Activated T-cell treated with anti-CD3 and anti-CD28 coated beads, Interleukin-2, amount 50 U/mL, for 48 hours (primary cell): Measurements from ENCODE around the gene PTPRE.

Experiments used
- DNase-seq, 2 experiments: peaks; one replicate each; pipeline ENCODE4 v3.0.0-alpha.2; 2020

The PTPRE gene

DNA sequence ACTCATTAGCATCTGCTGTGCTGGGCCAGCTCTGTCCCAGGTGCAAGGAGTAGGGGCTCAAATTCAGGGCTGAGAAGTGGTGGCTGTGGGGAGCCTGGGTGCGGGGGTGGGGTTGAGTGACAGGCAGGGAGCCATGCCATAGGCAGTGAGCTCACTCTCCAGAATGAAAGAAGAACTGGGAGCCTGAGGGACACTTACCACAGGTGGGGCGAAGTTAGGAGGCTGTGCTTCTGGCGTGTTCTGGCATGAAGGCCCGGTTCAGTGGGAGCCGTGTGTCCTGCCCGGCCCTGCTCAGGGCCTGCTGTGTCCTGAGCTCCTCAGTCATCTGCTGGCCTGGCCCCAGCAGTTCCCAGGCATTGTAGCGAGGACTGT, 156.8 kb downstream of the PTPRE start:
- DNase-seq = peak; percentile 61 to 67

DNA sequence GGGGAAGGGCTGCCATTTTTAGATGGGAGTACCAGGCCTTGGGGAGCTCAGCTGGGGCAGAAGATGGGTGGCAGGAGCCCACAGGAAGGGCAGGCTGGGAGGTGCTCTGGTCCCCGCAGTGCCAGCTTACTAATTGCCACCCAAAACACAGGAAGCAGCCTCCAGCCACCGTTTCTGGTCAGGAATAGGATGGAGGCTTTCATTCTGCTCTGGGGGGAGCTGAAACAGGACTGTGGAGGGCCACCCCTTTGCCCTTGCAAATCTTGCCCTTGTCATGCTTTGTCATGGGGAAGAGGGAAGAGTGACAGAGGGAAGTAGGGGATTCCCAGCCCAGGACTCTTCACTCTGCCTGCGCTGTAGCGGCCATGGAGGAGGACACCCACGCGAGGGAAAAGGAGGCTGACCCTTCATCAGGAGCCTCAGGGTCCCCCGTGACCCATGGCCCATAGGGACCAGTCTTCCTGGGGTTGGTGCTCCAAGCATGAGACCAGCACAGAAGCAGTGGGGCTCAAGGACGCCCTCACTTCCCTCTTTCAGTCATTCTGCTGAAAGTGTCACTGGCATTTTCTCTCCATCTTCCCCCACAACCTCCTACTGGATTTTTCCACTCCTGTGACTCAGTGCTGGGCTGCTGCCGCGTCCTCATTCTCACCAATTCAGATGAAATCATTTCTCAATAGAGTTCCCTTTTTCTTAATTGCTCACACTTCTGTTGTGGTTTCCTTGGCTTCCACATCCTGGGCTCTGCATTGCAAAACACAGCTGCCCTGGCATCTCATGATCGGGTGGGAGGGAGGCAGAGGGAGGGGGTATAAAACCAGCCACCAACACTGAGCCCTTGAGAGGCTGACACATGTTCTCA, 157.4 kb downstream of the PTPRE start:
- DNase-seq = peak; percentile 83 to 87

DNA sequence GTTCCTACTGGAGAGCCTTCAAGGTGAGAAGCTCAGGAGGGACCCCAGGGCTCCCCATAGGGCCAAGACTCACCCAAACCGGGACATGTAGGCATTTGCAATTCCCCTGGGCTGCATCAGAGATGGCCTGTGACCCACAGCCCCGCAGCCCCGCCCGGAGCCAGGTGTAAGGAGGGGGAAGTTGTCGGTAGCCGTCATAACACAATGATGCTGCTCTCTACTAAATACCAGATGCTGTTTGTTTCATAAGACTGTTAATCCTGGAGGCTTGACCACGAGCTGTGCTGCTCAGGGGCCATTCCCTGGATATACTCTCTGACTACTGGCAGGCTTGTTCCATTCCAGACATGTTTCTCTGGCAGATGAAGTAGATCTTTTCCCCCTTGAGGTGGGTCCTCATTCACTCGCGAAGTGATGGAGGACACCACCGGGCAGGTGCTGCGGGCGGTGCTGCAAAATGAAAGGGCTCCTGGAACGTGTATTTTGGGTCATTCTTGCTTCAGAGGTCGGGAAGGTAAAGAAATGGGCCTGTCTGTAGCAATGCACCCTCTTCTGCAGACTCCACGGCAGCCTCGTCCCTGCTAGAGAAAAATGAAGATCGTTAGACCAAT, 158.2 kb downstream of the PTPRE start:
- DNase-seq = no peak

DNA sequence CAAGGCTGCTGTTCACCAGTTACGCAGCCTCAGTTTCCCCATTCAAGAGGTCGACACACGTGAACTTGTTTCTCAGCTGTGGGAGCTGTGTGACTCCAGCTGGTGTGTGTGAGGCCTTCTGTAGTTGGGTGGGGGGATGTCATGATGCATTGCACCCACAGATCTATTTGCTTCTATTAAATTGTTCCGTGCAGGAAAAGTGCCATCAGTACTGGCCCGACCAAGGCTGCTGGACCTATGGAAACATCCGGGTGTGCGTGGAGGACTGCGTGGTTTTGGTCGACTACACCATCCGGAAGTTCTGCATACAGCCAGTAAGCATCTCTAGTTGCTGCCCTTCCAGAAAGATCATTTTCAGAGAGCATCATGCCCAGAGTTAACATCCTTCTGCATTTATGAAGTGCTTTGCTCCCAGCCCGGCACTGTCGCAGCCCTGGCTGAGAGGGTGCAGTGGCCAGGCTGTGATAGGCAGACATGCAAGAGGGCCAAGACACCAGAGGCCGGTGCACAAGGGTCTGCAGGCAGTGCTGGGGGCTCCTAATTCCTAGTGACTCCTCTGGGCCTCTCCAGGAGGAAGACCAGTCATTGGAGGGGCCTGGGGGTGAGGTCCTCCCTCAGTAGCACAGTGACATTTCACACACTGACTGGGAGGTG, 159.1 kb downstream of the PTPRE start:
- no peak for DNase-seq

DNA sequence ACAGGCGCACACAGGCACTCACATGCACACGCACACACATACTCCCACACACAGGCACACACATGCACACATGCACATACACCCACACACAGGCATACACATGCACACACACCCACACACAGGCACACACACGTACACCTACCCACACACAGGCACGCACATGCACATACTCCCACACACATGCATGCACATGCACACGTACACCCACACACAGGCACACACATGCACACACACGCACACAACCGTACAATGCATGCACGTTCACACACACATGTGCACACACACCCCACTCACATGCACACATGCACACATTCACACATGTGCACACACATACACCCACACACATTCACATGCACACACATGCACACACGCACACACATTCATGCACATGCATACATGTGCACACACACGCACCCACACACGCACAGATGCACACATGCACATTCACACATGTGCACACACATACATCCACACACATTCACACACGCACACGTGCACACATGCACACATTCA, 160.0 kb downstream of the PTPRE start:
- no peak for DNase-seq

DNA sequence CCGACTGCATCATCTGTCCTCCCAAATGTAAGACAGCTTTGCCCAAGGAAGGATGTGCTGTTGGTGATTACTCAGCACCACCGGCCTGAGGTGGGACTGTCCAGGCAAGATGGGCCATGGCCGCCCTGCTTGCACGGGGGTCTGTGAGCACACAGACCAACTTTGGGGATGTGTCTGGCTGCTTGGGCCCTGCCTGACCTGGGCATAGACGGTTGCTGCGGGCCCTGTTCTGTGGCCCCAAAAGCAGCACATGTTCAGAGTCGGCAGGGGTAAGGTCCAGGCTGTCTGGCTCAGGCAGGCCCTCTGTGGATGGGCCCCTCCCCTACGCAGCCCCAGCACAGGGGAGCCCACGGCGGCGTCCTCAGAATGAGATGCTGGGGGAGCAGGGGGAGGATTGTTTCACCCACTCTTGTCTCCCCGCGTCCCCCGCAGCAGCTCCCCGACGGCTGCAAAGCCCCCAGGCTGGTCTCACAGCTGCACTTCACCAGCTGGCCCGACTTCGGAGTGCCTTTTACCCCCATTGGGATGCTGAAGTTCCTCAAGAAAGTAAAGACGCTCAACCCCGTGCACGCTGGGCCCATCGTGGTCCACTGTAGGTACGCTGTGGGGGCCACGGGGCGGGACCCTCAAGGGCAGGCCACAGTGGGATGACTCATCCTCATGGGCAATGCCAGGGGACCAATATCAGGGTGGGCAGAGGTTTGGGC, 160.9 kb downstream of the PTPRE start:
- no peak for DNase-seq

DNA sequence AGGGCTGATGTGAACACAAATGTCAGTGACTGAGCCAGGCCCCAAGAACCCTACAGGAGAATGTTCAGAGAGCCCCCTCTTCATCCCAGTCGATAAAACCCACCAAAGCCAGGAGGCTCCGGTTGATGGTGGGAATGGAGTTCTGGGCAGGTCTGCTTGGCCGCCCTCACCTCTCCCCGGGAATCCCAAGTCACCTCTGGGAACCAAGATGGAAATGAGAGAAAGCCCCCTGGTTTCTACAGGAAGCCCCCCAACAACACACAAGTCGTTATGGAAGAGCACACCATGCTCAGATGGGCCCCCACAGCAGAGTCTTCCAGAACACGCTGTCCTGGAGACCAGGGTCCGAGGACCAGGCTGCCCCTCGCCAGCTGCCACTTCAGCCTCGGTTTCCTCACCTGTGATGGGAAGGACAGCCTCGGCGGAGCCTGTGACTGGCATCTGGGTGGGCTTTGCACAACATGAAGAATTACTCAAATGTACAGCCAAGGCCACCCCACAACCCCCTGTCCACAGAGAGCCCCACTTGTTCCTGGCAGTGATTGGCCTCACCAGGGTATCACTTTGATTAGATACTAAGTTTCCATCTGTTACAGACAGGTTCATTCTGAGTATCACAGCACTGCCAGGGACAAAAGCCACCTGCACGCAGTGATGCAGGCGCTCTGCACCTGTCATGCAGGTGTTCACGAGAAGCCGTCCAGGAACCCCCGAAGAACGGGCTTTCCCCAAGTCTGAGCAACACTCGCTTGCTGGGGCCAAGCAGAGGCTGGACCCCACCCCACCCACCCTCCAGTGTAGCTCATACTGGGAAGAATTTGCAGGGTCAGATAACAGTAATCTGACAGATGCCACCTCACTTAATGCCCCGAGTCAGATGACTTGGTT, 161.7 kb downstream of the PTPRE start:
- DNase-seq = no peak

DNA sequence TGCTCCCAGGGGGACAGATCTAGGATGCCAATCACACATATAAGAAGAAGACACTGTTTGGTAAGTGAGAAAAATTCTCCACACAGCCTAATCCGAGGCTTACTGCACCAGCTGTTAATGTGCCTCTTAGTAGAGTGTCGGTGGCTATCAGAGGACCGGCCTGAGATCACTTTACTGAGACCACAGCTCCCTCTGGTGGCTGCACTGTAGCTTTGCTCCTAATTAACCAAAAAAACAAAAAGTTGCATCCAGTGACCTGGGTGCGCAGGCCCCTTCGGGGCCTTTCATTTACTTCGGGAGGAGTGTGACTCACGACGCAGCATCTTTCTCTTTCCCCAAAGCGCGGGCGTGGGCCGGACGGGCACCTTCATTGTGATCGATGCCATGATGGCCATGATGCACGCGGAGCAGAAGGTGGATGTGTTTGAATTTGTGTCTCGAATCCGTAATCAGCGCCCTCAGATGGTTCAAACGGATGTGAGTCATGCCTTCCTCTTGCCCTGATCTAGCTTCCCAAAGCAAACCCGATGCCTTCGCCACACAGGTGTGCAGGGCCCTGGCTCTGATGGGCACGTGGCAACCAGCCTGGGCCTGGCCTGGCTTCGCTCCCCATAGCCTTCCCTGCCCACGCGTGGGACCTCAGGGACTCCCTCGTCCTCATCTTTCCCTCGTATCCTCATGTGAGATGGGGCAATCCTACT, 162.6 kb downstream of the PTPRE start:
- peak; percentile 78 to 83 for DNase-seq

DNA sequence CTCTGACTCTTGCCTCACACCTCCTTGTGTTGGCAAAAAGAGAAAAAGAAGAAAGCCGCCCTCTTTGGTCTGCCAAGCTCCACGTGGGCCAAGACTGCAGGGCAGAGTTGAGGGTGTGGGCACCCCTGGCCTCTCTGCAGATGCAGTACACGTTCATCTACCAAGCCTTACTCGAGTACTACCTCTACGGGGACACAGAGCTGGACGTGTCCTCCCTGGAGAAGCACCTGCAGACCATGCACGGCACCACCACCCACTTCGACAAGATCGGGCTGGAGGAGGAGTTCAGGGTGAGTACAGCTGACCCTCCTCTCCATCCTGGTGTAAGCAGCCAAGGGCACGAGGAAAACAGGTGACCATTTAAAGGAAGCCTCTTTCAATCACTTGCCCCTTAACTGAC, 163.3 kb downstream of the PTPRE start:
- no peak for DNase-seq

DNA sequence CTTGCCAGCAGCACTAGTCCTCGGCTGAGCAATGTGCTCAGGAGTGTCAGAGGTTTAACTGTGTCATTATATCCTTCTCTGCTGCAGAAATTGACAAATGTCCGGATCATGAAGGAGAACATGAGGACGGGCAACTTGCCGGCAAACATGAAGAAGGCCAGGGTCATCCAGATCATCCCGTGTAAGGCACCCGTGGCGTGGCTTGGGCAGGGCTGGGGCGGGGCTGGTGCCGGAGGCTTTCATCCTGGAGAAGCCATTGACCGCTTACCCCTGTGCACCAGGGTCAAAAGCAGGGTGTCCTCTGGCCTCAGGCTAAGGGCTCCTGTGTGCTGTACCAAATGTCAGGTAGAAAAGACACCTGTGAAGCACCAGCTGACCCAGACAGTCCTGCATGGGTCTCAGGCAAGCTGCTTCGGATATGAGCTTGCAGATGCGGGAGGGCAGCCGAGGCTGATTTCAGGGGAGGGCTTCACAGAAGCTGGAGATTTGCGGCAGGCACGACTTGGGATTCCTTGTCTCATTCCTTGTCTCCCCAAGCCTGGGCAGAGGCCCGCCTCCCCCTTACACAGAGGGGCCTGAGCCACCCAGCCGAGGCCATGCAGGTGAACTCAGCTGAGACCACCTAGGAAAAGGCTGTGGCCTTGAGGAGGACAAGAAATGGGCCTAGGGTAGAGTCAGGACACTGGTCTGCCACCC, 164.0 kb downstream of the PTPRE start:
- DNase-seq = no peak

DNA sequence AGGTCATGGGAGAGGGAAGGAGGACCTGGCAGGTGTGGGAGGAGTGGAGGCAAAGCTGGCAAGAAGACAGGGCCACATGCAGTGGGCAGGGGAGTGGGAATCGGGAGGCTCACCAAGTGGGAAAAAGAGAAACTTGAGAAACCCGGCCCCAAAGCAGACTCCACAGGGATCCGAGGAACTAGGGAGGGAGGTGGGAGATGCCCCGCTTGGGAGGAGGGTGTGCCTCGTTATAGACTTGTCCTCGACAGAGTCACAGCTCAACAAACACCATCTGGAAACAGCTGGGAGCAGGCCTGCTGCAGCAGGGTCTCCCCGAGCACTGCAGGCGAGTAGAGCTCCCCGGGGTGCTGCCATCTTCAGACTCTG, 164.5 kb downstream of the PTPRE start:
- no peak for DNase-seq

DNA sequence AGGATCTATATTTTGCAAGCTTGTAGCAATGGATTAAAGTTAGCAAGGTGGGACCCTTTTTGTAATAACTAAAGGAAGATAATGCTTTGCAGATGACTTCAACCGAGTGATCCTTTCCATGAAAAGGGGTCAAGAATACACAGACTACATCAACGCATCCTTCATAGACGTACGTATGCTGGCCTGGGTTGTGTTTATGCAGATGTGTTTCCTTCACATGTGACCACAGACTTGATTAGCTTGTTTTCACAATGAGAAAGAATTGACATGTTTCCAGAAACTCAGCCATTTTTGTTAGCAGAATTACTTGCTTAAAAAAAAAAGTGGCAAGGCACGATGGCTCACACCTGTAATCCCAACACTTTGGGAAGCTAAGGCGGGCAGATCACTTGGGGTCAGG, 165.1 kb downstream of the PTPRE start:
- no peak for DNase-seq

DNA sequence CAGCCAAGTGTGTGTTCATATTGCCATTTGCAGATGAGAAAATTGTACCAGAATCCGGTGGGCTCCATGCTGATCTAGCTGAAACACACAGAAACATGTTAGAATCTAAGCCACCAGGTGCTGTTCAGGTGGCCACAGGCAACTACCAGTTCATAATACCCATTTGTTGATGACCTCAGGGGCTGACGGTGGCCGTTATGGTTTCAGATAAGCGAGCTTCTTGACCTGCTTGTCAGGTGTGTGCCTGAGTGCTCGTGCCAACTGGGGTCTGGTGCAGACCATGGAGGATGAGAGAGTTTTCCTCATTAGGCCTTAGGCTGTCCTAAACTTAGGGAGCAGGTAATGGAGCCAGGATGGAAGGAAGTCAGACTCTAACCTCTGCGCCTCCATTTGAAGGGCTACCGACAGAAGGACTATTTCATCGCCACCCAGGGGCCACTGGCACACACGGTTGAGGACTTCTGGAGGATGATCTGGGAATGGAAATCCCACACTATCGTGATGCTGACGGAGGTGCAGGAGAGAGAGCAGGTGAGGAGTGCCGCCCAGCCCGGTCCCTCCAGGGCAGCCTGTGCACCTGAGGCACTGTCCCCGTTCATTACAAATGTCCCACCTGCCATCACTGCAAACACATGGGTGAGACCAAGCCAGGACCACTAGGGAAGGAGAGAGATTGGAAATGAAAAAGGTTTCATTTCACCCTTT, 166.2 kb downstream of the PTPRE start:
- DNase-seq = no peak

DNA sequence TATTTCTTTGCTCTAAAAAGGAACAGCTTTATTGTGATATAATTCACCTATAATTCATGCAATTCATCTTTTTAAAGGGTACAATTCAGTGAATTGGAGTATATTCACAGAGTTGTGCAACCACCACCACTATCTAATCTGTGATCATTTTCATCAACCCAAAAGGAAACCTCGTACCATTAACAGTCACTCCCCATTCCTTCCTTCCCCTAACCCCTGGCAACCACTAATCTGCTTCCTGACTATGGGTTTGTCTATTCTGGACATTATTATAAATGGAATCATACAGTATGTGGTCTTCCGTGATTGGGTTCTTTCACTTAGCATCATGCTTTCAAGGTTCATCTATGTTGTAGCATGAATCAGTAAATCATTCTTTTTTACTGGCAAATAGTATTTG, 167.0 kb downstream of the PTPRE start:
- DNase-seq = no peak

DNA sequence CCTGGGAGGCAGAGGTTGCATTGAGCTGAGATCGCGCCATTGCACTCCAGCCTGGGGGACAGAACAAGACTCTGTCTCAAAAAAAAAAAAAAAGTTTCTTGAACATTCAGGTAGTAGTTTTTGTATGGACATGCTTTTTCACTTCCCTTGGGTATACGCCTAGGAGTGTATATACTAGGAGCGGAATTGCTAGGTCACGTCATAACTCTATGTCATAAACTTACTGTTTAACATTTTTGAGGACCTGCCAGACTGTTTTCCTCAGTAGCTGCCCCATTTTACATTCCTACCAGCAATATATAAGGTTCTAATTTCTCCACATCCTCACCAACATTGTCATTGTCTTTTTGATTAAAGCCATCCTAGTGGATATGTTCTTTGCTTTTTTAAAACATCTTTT, 167.7 kb downstream of the PTPRE start:
- DNase-seq = no peak

DNA sequence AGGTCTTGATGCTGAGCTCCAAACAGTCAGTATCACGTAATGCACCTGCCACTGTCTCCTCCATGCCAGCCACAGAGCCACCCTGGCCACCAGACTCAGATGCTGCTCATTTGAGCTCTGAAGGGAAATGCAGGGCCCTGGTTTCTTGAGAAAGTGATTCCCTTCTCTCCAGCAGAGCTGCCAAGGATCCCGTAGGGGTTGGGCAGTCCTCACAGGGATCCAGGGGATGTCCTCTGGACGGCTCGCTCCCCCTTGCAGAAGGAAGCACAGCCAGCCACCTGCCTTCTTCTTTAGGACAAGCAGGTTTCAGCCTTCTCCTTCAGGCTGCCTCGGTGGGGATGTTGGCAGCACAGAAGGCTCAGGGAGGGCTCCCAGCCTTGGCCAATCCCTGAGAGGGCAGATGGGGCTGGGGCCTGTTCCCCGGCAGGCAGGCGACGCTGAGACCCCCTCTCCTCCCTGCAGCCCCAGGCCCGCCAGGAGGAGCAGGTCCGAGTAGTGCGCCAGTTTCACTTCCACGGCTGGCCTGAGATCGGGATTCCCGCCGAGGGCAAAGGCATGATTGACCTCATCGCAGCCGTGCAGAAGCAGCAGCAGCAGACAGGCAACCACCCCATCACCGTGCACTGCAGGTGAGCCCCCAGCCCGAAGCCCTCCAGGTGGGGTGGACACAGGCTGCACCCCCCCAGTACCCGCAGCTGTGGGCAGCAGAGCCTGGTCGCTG, 170.4 kb downstream of the PTPRE start:
- peak; percentile 11 for DNase-seq

DNA sequence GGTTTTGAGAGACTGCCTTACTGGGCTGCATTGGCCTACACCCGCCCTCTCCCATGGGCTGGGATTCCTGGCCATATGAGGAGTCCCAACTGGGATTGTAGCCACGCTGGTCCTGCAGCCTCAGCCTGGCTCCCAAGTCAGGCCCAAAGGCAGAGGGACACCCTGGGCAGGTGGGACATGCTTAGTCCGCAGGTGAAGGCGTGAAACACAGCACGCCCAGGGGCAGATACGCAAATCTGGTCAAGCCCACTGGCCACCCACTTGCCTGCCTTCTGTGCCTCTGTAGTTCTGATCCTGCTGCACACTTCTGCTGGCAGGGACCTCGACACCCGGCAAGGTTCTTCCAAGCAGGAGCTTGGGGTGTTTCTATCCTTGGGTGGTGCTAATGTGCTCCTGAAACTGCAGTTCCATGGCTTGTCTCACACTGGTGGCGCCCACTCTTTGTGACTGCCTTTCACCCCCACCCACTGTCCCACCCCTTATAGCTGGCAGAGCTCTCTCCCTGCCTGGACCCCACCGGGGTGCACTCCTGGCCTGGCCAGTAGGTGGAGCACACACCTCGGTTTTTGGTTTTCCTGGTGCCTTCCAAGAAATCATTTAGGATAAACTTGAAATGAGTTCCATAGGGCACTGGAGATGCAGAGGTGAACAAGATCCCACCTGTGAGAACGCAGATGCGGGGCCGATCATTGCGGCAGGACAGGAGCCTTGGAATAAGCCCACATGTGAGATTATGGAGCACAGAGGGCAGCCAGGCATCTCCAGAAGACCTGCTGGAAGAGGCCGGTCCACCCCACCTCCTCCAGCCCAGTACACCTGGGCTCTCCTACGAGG, 171.4 kb downstream of the PTPRE start:
- DNase-seq = peak; percentile 65 to 67

DNA sequence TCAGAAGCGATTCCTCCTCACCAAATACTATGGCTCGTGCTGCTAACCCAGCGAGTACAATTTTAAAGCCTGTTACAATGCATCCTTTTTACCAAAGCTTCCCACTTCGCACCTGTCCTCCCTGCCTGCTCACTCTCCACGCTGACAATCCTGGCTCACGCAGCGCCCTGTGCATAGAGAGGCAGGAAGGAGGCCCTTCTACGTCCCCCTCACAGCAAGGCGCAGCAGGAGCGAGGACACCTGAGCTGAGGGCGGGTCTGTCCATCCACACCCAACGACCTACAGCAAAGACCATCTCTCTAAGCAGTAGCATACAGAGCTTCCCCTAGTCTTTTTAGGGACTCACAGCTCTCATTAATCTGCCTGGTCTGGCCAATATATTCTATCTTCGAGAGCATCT, 173.3 kb downstream of the PTPRE start:
- peak in 1 of 2 experiments; percentile 10 for DNase-seq

DNA sequence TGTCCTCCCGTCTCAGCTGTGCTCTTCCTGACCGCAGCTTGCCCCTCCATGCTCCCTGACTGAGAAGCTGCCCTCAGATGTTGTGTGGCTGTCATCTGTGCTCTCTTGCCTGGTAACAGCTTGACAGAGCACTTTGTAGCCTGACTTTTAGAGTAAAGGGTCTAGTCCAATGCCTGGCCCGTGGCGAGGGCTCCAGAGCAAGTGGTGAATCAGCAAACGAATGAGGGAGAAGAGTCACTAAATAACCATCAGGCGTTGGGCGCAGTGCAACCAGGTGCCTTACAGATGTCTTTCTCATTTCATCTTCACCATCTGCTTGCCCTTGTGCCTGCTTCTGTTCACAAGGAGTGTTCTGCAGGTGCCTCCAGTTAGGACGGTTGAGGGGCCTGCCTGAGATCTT, 173.7 kb downstream of the PTPRE start:
- DNase-seq = peak in 1 of 2 experiments; percentile 16
